ENCODE measurements around the gene TMC1.
A peak's percentile ranks its signal among the peaks of the same experiment; 100 is the strongest.

DNA sequence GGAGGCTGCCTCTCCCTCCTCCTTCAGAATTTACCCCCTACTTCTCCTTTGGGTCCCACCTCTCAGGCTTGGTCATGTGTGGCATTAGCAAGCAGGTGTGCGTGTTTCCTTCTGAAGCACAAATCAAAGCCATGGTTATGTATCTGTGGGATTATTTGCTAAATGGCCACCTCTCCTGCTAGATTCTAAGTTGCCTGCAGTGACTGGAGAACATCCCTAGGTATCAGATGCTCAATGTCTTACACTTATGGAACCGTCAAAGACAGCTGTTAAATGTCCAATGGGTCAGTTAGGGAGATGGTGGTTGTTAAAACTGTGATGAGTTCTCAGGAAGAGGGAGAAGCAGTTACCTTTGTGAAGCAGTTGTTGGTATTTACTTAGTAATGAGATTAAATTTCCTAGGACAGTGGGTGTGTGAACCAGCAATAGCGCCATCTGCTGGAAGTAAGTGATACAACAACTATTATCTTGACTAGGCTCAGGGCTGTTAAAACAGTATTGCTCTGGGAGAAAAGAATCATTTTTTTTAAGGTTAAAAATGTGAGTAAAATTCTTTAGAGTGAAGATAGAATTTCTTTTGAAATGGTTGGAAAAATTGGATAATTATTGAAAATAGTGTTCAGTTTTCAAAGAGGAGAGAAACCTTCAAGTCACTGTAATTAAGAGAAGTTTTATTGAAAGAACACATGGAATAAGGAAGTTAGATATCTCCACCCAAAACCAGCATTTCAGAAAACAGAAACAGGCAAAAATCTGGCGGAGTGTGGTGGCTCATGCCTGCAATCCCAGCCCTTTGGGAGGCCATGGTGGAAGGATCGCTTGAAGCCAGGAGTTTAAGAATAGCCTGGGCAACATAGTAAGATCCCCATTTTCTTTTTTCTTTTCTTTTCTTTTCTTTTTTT is 71.3 kb downstream of the TMC1 start:
- TF ChIP-seq, protein P1, sequence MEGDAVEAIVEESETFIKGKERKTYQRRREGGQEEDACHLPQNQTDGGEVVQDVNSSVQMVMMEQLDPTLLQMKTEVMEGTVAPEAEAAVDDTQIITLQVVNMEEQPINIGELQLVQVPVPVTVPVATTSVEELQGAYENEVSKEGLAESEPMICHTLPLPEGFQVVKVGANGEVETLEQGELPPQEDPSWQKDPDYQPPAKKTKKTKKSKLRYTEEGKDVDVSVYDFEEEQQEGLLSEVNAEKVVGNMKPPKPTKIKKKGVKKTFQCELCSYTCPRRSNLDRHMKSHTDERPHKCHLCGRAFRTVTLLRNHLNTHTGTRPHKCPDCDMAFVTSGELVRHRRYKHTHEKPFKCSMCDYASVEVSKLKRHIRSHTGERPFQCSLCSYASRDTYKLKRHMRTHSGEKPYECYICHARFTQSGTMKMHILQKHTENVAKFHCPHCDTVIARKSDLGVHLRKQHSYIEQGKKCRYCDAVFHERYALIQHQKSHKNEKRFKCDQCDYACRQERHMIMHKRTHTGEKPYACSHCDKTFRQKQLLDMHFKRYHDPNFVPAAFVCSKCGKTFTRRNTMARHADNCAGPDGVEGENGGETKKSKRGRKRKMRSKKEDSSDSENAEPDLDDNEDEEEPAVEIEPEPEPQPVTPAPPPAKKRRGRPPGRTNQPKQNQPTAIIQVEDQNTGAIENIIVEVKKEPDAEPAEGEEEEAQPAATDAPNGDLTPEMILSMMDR (IDR thresholded peaks at IDR 0.05; ENCODE audit: low read depth, low read length) = peak; percentile 34
- TF ChIP-seq MYC (IDR thresholded peaks at IDR 0.05; ENCODE audit: low read depth, low read length) (no peak), POLR2A (IDR thresholded peaks at IDR 0.05; ENCODE audit: extremely low read depth, insufficient read length) (no peak), MAX (IDR thresholded peaks at IDR 0.05; ENCODE audit: low read depth, low read length) (no peak)

All from NB4 (cell line).